T-helper 1 cell treated with Interleukin-12 subunit alpha and Interleukin-12 subunit beta and Interleukin-4 antibody, amounts not matched to agents 30 μg/mL and 1 μg/mL, for 36 hours (primary cell): ENCODE measurements around the gene GABRA5.
"Not testable (repeated sequence)": the region's sequence is repeated elsewhere in the genome, so short reads cannot be mapped to it uniquely, and the experiment has no call there.

Experiments used
- H3K27ac Mint-ChIP-seq: one replicate; pipeline ENCODE4 v1.8.0; 2021; ENCODE audit warnings: mild to moderate bottlenecking, mixed read lengths
- H3K27me3 Mint-ChIP-seq: one replicate; pipeline ENCODE4 v1.8.0; 2021; ENCODE audit warnings: low read depth, mixed read lengths
- H3K36me3 Mint-ChIP-seq: one replicate; pipeline ENCODE4 v1.8.0; 2021; ENCODE audit warnings: low read depth, mixed read lengths
- H3K4me1 Mint-ChIP-seq: one replicate; pipeline ENCODE4 v1.8.0; 2021; ENCODE audit warnings: low read depth, mixed read lengths
- H3K4me3 Mint-ChIP-seq: one replicate; pipeline ENCODE4 v1.8.0; 2021; ENCODE audit warnings: mild to moderate bottlenecking, moderate library complexity, mixed read lengths
- H3K9me3 Mint-ChIP-seq: one replicate; pipeline ENCODE4 v1.8.0; 2021; ENCODE audit warnings: mixed read lengths

The GABRA5 gene

DNA sequence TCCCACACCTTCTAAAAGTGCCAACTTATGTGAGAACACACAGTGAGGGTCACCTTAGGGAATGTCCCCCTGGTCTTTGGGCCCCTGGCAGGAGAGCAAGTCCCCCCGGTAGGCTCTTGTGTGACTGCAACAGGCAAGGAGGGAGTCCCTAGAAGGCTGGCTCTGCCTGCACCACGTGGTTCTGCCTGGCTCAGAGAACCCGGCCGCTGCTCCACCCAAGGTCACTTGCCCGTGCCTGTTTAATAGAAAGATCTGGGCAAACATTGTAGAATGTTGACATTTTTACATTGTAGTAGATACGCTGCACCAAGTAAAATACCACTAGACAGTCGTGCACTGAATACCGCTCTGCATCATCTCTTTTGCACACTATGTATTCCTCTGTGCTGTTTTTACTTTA is 21.9 kb downstream of the GABRA5 start:
- H3K36me3 Mint-ChIP-seq, result no peaks in the 10 kb centered on the region
- H3K4me1 Mint-ChIP-seq, result no peaks in the 10 kb centered on the region
- peaks cover 9% of the 10 kb centered on the region for H3K9me3 Mint-ChIP-seq
- no peak overlapping the region for H3K4me3 Mint-ChIP-seq
- H3K27ac Mint-ChIP-seq, result no peak overlapping the region
- H3K27me3 Mint-ChIP-seq, result no peaks in the 10 kb centered on the region

DNA sequence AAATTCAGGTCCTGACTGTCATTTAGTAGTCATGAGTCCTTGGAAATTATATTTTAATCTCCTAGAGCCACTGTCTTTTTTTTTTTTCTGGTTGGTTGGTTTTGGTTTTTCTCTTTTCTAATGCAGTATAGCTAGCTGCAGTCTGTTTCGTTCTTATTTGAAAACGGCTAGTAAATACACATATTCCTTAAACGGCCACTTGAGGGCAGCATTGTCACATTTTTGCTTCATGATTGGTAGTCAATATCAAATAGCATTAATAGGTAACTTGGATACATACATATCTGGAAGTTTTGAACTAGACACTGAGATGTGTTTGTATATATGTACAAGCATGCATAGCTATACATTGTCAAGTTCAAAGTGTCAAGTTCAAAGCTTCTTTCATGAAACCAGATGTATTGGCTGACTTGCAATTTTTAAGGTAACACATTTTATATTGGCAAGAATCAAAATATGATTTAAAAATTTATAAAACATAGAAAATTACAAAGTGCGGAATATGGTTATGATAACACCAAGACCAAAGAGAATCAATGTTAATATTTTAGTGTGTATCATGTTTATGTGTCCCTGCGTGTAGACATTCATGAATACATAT is 22.5 kb downstream of the GABRA5 start:
- no peak overlapping the region for H3K27ac Mint-ChIP-seq
- H3K36me3 Mint-ChIP-seq, result no peaks in the 10 kb centered on the region
- H3K9me3 Mint-ChIP-seq, result peaks cover 9% of the 10 kb centered on the region
- H3K4me1 Mint-ChIP-seq, result no peaks in the 10 kb centered on the region
- no peaks in the 10 kb centered on the region for H3K27me3 Mint-ChIP-seq
- no peak overlapping the region for H3K4me3 Mint-ChIP-seq

GRCh38 chr15:26890451-26890850 is 23.6 kb downstream of the GABRA5 start:
- no peak overlapping the region for H3K4me3 Mint-ChIP-seq
- H3K36me3 Mint-ChIP-seq, result no peaks in the 10 kb centered on the region
- H3K9me3 Mint-ChIP-seq, result peaks cover 17% of the 10 kb centered on the region
- H3K27ac Mint-ChIP-seq, result no peak overlapping the region
- no peaks in the 10 kb centered on the region for H3K27me3 Mint-ChIP-seq
- no peaks in the 10 kb centered on the region for H3K4me1 Mint-ChIP-seq

DNA sequence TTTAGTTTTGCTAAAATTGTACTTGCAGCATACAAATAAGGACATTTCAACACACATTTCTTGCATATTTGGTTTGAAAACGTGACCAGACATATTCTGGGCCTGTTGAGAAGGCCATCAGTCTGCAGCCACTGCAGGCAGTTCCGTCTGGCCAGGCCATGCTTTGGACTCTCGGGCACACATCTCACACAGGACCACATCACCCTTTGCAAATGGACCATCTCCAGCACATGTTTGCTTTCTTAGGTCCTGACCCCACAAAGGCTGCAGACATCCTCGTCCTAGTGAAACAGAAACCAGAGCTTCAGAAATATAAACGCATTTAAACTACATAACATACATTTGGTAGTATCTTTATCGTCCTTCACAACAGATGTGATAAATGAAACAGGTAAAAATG is 24.1 kb downstream of the GABRA5 start:
- Mint-ChIP-seq H3K9me3 (peaks cover 18% of the 10 kb centered on the region), H3K4me1 (no peaks in the 10 kb centered on the region), H3K27me3 (no peaks in the 10 kb centered on the region), H3K4me3 (no peak overlapping the region), H3K36me3 (no peaks in the 10 kb centered on the region), H3K27ac (no peak overlapping the region)

DNA sequence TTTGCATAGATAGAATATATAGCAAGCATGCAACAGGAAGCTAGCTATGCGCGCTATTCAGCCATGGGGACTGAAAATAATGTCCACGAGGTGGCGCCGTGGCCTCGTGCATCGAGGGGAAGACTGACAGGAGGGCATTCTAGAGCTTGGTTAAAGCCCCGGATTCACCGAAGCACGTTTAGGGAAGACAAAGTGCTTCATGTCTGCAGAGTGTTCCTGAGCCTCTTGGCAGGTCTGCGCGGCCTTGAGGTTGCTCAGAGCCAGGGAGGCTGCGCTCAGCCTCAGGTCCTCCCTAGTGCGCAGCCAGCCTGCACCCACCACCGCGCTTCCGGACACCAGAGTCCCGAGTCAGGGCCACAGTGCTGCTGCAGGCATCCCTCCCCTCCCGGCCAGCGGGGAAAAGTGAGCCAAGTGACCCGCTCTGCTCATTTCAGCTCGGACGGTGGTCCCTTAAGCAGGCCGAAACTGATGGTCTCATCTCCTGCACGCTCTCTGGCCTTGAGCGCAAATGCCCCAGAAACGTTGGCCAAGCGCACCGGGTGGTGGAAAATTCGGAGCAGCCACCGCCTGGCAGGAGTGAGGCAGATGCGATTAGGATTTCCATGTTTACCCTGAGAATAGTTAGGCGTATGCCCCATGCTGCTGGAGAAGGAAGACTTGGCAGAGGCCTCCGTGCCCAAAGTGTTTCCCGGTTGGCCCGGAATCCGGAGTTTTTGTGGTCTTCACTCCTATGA is 24.8 kb downstream of the GABRA5 start:
- H3K27me3 Mint-ChIP-seq, result no peaks in the 10 kb centered on the region

DNA sequence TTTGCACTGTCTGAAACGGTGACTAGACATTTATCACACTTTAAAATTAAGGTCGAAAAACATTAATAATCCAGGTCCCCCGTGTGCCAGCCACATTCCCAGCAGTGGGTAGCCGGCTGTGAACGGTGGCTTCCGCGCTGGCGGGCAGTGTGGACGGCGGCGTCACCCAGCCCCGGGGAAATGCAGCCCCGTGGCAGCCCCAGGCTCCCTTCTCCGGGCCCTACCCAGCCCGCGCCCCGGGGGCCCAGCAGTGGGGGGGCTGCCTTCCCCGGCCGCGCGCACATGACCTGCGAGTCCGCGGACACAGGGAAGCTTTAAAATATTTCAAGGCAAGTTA is 25.3 kb downstream of the GABRA5 start:
- H3K27me3 Mint-ChIP-seq, result no peaks in the 10 kb centered on the region
- H3K36me3 Mint-ChIP-seq, result no peaks in the 10 kb centered on the region
- peaks cover 18% of the 10 kb centered on the region for H3K9me3 Mint-ChIP-seq
- H3K4me1 Mint-ChIP-seq, result no peaks in the 10 kb centered on the region
- no peak overlapping the region for H3K4me3 Mint-ChIP-seq
- no peak overlapping the region for H3K27ac Mint-ChIP-seq

More for the DNA sequence above, 24.8 kb downstream of the GABRA5 start:
- H3K36me3 Mint-ChIP-seq, result no peaks in the 10 kb centered on the region
- H3K9me3 Mint-ChIP-seq, result peaks cover 18% of the 10 kb centered on the region
- H3K4me3 Mint-ChIP-seq, result no peak overlapping the region
- H3K4me1 Mint-ChIP-seq, result no peaks in the 10 kb centered on the region
- no peak overlapping the region for H3K27ac Mint-ChIP-seq

- no peak overlapping the region for H3K4me3 Mint-ChIP-seq
- H3K9me3 Mint-ChIP-seq, result peaks cover 18% of the 10 kb centered on the region
- H3K27ac Mint-ChIP-seq, result no peak overlapping the region
- H3K27me3 Mint-ChIP-seq, result no peaks in the 10 kb centered on the region
- no peaks in the 10 kb centered on the region for H3K4me1 Mint-ChIP-seq
- H3K36me3 Mint-ChIP-seq, result no peaks in the 10 kb centered on the region
Measured at GRCh38 chr15:26892678-26893077, 25.8 kb downstream of the GABRA5 start.

DNA sequence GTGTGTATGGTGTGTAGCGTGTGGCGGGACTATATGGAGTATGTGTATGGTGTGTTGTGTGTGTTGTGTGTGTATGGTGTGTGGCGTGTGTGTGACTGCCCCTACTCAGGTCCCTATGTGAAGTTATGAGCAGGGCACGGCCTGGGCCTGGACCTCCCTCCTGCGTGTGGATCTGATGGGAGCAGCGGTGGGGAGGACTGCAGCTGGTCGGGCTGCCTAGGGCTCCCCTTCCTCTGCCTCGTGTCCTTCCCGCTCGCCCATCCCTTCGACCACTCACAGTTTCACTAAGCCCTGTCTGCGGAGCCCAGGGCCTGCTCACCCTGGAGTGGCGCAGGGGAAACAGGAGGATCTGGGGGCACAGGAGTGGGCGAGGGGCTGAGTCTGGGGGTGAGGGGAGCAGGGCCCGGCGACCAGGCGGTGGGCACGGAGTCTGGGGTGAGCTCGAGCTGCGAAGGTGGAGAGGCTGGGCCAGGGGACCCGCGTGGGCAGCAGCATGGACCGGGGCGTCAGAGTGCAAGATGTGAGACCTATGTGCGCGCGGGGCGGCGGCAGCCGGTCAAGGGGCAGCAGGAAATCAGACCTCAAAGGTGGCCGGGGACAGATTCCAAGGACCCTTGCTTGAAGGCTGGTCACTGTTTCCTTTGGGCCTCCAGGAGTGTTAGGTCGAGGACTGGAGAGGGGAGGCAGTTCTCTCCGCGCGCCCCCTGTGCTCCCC is 26.6 kb downstream of the GABRA5 start:
- Mint-ChIP-seq H3K36me3 (no peaks in the 10 kb centered on the region), H3K27me3 (no peaks in the 10 kb centered on the region), H3K4me3 (no peak overlapping the region), H3K9me3 (peaks cover 18% of the 10 kb centered on the region), H3K4me1 (no peaks in the 10 kb centered on the region), H3K27ac (no peak overlapping the region)

DNA sequence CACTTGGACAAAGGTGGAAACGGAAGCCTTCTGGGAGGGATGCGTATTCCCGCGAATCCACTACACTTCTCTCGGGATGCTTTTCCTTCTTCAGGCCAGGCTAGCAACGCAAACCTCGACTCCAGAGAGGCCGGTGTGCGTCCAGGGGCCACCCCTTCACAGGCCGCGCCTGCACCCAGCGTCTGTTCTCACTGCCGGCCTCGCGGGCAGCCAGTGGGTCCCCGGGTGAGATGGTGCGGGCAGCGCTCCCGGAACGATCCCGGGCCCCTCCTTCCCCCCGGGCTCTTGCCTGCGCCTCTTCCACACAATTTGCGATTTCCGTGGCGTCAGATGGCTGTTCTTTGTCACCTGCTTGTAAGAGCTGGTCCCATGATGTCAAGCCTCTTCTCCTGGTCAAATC is 27.3 kb downstream of the GABRA5 start:
- no peaks in the 10 kb centered on the region for H3K4me1 Mint-ChIP-seq
- H3K27ac Mint-ChIP-seq, result no peak overlapping the region
- peaks cover 18% of the 10 kb centered on the region for H3K9me3 Mint-ChIP-seq
- H3K4me3 Mint-ChIP-seq, result no peak overlapping the region
- H3K27me3 Mint-ChIP-seq, result no peaks in the 10 kb centered on the region
- H3K36me3 Mint-ChIP-seq, result no peaks in the 10 kb centered on the region

DNA sequence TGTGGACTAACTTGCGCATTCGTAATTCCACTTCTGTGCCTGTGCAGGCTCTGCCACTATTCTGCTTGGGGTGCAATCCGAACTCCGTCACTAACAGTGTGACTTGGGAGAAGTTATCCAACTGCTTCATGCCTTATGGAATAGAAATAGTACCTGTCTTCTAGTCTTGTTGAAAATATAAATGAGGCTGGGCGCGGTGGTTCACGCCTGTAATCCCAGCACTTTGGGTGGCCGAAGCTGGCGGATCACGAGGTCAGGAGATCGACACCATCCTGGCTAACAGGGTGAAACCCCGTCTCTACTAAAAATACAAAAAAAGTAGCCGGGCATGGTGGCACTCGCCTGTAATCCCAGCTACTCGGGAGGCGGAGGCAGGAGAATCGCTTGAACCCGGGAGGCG is 28.5 kb downstream of the GABRA5 start:
- H3K9me3 Mint-ChIP-seq, result peaks cover 18% of the 10 kb centered on the region
- not testable (repeated sequence) for H3K4me3 Mint-ChIP-seq, H3K27ac Mint-ChIP-seq, H3K36me3 Mint-ChIP-seq, H3K27me3 Mint-ChIP-seq, H3K4me1 Mint-ChIP-seq

DNA sequence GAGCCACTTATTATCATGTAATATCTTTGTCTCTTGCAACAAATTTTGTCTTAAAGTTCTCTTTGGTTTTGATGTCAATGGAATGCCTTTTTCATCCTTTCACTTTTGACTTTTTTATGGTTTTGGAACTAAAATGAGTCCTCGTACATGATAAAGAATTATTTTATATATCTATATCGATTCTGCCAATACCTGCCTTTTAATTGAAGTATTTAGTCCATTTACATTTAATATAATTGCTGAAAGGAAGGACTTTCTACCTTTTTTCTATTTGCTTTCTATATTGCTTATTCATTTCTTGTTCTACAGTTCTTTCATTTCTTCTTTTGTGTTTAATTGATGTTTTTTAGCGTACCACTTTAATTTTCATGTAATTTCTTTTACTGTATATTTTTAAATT is 32.8 kb downstream of the GABRA5 start:
- Mint-ChIP-seq H3K27ac (no peak overlapping the region), H3K4me3 (no peak overlapping the region), H3K36me3 (no peaks in the 10 kb centered on the region), H3K4me1 (no peaks in the 10 kb centered on the region), H3K27me3 (no peaks in the 10 kb centered on the region), H3K9me3 (peaks cover 23% of the 10 kb centered on the region)

DNA sequence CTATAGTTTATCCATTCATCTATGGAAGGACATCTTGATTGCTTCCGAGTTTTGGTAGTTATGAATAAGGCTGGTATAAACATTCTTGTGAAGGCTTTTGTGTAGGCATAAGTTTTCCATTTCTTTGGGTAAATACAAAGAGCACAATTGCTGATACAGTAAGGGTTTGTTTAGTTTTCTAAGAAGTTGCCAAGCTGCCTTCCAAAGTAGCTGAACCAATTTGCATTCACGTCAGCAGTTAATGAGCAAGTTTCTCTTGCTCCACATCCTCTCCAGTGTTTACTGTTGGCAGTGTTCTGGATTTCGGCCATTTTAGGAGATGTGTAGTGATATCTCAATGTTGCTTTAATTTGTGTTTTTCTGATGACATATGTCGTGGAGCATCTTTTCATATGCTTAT is 34.2 kb downstream of the GABRA5 start:
- H3K4me3 Mint-ChIP-seq, result no peak overlapping the region
- no peaks in the 10 kb centered on the region for H3K4me1 Mint-ChIP-seq
- no peaks in the 10 kb centered on the region for H3K36me3 Mint-ChIP-seq
- no peak overlapping the region for H3K27ac Mint-ChIP-seq
- peaks cover 24% of the 10 kb centered on the region for H3K9me3 Mint-ChIP-seq
- no peaks in the 10 kb centered on the region for H3K27me3 Mint-ChIP-seq

GRCh38 chr15:26910715-26911114 is 43.9 kb downstream of the GABRA5 start:
- Mint-ChIP-seq H3K9me3 (peaks cover 36% of the 10 kb centered on the region), H3K4me3 (no peak overlapping the region), H3K27me3 (no peaks in the 10 kb centered on the region), H3K4me1 (no peaks in the 10 kb centered on the region), H3K36me3 (no peaks in the 10 kb centered on the region), H3K27ac (no peak overlapping the region)

DNA sequence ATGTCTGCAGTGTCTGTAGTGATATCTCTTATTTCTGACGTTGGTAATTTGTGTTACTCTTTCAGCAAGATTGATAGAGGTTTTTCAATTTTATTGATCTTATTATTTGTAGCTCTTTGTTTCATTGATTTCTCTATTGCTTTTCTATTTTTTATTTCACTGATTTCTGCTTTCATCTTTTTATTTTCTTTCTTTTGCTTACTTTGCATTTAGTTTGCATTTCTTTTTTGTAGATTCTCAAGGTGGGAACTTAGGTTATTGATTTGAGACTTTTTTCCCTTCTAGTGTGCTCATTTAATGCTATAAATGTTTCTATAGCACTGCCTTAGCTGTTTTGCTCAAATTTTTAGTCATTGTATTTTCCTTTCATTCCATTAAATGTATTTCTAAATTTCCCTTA is 54.6 kb downstream of the GABRA5 start:
- H3K4me3 Mint-ChIP-seq, result no peak overlapping the region
- no peaks in the 10 kb centered on the region for H3K4me1 Mint-ChIP-seq
- H3K9me3 Mint-ChIP-seq, result no peaks in the 10 kb centered on the region
- no peaks in the 10 kb centered on the region for H3K27me3 Mint-ChIP-seq
- H3K36me3 Mint-ChIP-seq, result no peaks in the 10 kb centered on the region
- no peak overlapping the region for H3K27ac Mint-ChIP-seq

DNA sequence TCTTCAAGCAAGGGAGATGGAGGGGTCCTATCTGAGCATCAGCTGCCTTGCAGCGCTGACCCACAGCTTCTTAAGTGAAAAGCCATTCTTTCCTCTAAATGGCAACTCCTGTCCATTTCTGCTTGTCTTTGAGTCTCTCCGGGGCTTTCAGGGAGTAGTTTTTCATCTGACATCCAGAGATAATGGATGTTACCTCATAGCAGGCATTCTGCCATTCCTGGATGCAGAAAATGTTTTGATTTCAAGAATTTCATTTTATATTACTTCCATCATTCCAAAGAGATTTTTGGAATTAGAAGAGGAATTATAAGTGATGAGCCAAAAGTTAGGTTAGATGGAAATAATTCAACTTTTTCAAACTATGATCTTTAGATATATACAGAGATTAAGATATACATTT is 59.2 kb downstream of the GABRA5 start:
- no peak overlapping the region for H3K4me3 Mint-ChIP-seq
- H3K27ac Mint-ChIP-seq, result no peak overlapping the region

More for the DNA sequence above, 59.2 kb downstream of the GABRA5 start:
- H3K36me3 Mint-ChIP-seq, result no peaks in the 10 kb centered on the region
- H3K9me3 Mint-ChIP-seq, result peaks cover 7% of the 10 kb centered on the region
- H3K4me1 Mint-ChIP-seq, result no peaks in the 10 kb centered on the region
- no peaks in the 10 kb centered on the region for H3K27me3 Mint-ChIP-seq
